ENCODE data around the gene CDH23. TPM values are rescaled to one million over a fixed set of nuclear protein-coding genes. Genes with fewer than 3 reads are reported as not detected.

Gene CDH23
- polyA plus RNA-seq, 2 of the 4 experiments (the other 2 are of a cell fraction) = 1.1 to 2.3 TPM

DNA sequence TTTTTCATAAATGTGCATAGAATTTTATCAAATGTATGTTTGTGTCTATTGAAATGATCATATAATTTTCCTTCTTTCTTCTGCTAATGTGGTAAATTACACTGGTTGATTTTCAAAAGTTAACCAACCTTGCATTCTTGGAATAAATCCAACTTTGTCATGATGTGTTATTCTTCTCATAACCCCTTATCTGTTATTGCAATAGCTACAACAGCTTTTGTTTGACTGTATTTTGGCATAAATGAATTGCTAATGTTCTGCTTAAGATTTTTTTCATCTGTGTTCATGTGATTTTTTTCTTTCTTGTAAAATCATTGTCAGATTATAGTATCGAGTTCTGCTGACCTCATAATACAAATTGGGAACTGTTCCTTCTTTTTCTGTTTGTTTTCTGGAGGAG is 17.6 kb downstream of the CDH23 start:
- FAIRE-seq (no peak), DNase-seq (ENCODE audit: low read depth in 1 of 2, low spot score in 1 of 2) (no peak), ATAC-seq (no peak)
- H3K9me3 ChIP-seq = peaks cover 26% of the 10 kb centered on the region; the same call in 2 of the 3 replicates
- WGBS (ENCODE audit: missing lambda C conversion rate) = 0% methylated on average over 1 of the region's 1 CpG
- H3K4me2 ChIP-seq = no peak overlapping the region
- H3K4me3 ChIP-seq = no peak overlapping the region
- no peak overlapping the region for H3K27ac ChIP-seq
- ChIA-PET CTCF (interaction anchor here (1.2 to 1.5 kb wide), 2 partner anchors 19 to 156 kb away, joined by 4 to 5 read pairs; no protein-coding TSS in a partner anchor), POLR2A (no interaction called here)
- TF ChIP-seq MAFK (IDR thresholded peaks at IDR 0.05; ENCODE audit: partially characterized antibody) = no peak
- TF ChIP-seq HDAC2 (IDR thresholded peaks at IDR 0.05) = no peak
- no peak for TF ChIP-seq POLR2AphosphoS2 (conservative IDR thresholded peaks at IDR 0.05; ENCODE audit: low read length)
- no peak for TF ChIP-seq GATA3 (IDR thresholded peaks at IDR 0.05; ENCODE audit: borderline replicate concordance)
- TF ChIP-seq RFX5 (IDR thresholded peaks at IDR 0.05) = no peak
- TF ChIP-seq, protein P1, sequence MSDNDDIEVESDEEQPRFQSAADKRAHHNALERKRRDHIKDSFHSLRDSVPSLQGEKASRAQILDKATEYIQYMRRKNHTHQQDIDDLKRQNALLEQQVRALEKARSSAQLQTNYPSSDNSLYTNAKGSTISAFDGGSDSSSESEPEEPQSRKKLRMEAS (IDR thresholded peaks at IDR 0.05) = no peak
- TF ChIP-seq, protein P2, sequence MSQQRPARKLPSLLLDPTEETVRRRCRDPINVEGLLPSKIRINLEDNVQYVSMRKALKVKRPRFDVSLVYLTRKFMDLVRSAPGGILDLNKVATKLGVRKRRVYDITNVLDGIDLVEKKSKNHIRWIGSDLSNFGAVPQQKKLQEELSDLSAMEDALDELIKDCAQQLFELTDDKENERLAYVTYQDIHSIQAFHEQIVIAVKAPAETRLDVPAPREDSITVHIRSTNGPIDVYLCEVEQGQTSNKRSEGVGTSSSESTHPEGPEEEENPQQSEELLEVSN (IDR thresholded peaks at IDR 0.05; ENCODE audit: borderline replicate concordance, low read depth) = no peak
- TF ChIP-seq HOXA7 (CRISPR knock-in tag; IDR thresholded peaks at IDR 0.05) = no peak
- TF ChIP-seq BHLHE40 (IDR thresholded peaks at IDR 0.05; ENCODE audit: low read depth, low read length) = no peak
- no peak for TF ChIP-seq FOSB (CRISPR knock-in tag; IDR thresholded peaks at IDR 0.05)
- TF ChIP-seq MAZ (IDR thresholded peaks at IDR 0.05; ENCODE audit: borderline replicate concordance, low read depth, low read length) = no peak
- no peak for TF ChIP-seq NR3C1 (IDR thresholded peaks at IDR 0.05)
- TF ChIP-seq TFCP2L1 (CRISPR knock-in tag; IDR thresholded peaks at IDR 0.05) = no peak
- TF ChIP-seq SMC3 (IDR thresholded peaks at IDR 0.05) = no peak
- TF ChIP-seq HOXB5 (CRISPR knock-in tag; IDR thresholded peaks at IDR 0.05) = no peak
- H3K4me1 ChIP-seq = no peaks in the 10 kb centered on the region

DNA sequence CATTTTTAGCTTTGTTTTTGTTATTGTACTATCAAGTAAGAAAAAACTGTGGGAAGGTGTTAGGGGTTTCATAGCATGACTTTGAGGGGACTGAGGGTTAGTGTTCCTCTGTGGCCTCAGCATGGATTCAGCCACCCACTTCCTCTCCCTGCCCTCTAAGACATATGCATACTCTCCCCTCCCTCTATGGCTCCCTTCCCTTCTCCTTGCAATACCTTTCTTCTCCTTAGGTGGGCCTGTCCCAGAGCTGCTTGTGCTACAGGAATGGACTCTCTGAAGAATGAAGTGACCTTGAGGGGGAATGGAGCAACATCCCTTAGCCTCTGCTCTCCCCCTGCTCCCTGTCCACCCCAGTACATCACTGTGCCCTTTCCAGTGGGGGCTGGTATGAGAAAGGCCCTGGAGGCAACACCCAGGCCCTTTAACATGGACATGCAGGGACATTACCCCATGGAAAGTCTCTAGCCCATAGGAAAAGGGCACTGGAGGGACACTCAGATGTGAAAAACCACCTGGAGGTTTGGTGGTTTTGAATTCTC is 22.4 kb downstream of the CDH23 start:
- peaks cover 13% of the 10 kb centered on the region; the same call in 2 of the 3 replicates for H3K9me3 ChIP-seq
- no peak for FAIRE-seq
- no peak overlapping the region for H3K4me3 ChIP-seq
- POLR2A ChIA-PET = no interaction called here
- H3K27ac ChIP-seq = no peak overlapping the region
- ATAC-seq = peak in 1 of 2 experiments; percentile 38; a peak in 1 of 6 replicates
- no peak overlapping the region for H3K4me2 ChIP-seq
- no peak for TF ChIP-seq MAZ (IDR thresholded peaks at IDR 0.05; ENCODE audit: borderline replicate concordance, low read depth, low read length)
- TF ChIP-seq, protein P3, sequence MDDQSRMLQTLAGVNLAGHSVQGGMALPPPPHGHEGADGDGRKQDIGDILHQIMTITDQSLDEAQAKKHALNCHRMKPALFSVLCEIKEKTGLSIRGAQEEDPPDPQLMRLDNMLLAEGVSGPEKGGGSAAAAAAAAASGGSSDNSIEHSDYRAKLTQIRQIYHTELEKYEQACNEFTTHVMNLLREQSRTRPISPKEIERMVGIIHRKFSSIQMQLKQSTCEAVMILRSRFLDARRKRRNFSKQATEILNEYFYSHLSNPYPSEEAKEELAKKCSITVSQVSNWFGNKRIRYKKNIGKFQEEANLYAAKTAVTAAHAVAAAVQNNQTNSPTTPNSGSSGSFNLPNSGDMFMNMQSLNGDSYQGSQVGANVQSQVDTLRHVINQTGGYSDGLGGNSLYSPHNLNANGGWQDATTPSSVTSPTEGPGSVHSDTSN (IDR thresholded peaks at IDR 0.05) = no peak
- no peak for TF ChIP-seq JUNB (IDR thresholded peaks at IDR 0.05)
- no peak for TF ChIP-seq BHLHE40 (IDR thresholded peaks at IDR 0.05; ENCODE audit: low read depth, low read length)
- no peak for TF ChIP-seq RCOR1 (IDR thresholded peaks at IDR 0.05; ENCODE audit: low read depth, low read length)
- no peak for TF ChIP-seq RFX5 (IDR thresholded peaks at IDR 0.05)
- TF ChIP-seq, protein P4, sequence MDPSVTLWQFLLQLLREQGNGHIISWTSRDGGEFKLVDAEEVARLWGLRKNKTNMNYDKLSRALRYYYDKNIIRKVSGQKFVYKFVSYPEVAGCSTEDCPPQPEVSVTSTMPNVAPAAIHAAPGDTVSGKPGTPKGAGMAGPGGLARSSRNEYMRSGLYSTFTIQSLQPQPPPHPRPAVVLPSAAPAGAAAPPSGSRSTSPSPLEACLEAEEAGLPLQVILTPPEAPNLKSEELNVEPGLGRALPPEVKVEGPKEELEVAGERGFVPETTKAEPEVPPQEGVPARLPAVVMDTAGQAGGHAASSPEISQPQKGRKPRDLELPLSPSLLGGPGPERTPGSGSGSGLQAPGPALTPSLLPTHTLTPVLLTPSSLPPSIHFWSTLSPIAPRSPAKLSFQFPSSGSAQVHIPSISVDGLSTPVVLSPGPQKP (IDR thresholded peaks at IDR 0.05; ENCODE audit: low read depth, low read length) = no peak
- no peak for TF ChIP-seq RNF2 (IDR thresholded peaks at IDR 0.05; ENCODE audit: borderline replicate concordance, low read depth)
- DNase-seq (ENCODE audit: low read depth in 1 of 2, low spot score in 1 of 2) = no peak
- no peaks in the 10 kb centered on the region for H3K4me1 ChIP-seq
- CTCF ChIA-PET = interaction anchor here (1.2 kb wide), 1 partner anchor 35 kb away, joined by 3 read pairs; no protein-coding TSS in a partner anchor

DNA sequence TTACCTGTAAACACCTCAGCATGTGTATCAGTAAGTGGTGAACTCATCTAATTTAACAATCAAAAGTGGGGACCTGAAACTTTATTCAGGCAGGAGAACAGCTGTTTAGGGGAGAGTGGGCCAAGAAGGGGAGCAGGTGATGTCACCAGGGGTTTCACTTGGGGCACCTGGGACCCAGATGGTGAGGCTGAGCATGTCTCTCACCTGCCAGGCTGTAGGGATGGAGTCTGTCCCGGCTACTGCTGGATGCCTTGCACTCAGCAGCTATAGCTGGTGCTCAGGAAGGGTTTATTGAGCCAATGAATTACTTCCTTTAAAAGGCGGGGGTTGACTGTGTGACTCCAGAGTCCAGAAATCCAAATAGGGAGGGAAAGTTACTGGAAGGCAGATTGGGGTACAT is 23.0 kb downstream of the CDH23 start:
- CTCF ChIA-PET = no interaction called here
- POLR2A ChIA-PET = no interaction called here
- no peak for FAIRE-seq
- no peak for TF ChIP-seq CBX2 (IDR thresholded peaks at IDR 0.05; ENCODE audit: borderline replicate concordance, low read depth)
- no peak for TF ChIP-seq ESRRA (IDR thresholded peaks at IDR 0.05; ENCODE audit: borderline replicate concordance, low read length)
- TF ChIP-seq NPAS2 (CRISPR knock-in tag; IDR thresholded peaks at IDR 0.05; ENCODE audit: borderline replicate concordance) = no peak
- no peak for TF ChIP-seq JUNB (IDR thresholded peaks at IDR 0.05)
- TF ChIP-seq RNF2 (IDR thresholded peaks at IDR 0.05; ENCODE audit: borderline replicate concordance, low read depth) = no peak
- TF ChIP-seq MYC (IDR thresholded peaks at IDR 0.05; ENCODE audit: borderline replicate concordance, low read length) = no peak
- TF ChIP-seq CBX8 (IDR thresholded peaks at IDR 0.05) = no peak
- no peak for TF ChIP-seq FOSB (CRISPR knock-in tag; IDR thresholded peaks at IDR 0.05)
- no peak for TF ChIP-seq CHD4 (IDR thresholded peaks at IDR 0.05; ENCODE audit: borderline replicate concordance)
- TF ChIP-seq, protein P5, sequence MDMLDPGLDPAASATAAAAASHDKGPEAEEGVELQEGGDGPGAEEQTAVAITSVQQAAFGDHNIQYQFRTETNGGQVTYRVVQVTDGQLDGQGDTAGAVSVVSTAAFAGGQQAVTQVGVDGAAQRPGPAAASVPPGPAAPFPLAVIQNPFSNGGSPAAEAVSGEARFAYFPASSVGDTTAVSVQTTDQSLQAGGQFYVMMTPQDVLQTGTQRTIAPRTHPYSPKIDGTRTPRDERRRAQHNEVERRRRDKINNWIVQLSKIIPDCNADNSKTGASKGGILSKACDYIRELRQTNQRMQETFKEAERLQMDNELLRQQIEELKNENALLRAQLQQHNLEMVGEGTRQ (IDR thresholded peaks at IDR 0.05) = no peak
- TF ChIP-seq BHLHE40 (IDR thresholded peaks at IDR 0.05; ENCODE audit: low read depth, low read length) = no peak
- TF ChIP-seq, protein P6, sequence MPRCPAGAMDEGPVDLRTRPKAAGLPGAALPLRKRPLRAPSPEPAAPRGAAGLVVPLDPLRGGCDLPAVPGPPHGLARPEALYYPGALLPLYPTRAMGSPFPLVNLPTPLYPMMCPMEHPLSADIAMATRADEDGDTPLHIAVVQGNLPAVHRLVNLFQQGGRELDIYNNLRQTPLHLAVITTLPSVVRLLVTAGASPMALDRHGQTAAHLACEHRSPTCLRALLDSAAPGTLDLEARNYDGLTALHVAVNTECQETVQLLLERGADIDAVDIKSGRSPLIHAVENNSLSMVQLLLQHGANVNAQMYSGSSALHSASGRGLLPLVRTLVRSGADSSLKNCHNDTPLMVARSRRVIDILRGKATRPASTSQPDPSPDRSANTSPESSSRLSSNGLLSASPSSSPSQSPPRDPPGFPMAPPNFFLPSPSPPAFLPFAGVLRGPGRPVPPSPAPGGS (IDR thresholded peaks at IDR 0.05) = no peak

More for the DNA sequence above, 23.0 kb downstream of the CDH23 start:
- no peaks in the 10 kb centered on the region for H3K4me1 ChIP-seq
- H3K27ac ChIP-seq = no peak overlapping the region
- H3K4me3 ChIP-seq = no peak overlapping the region
- no peak for DNase-seq (ENCODE audit: low read depth in 1 of 2, low spot score in 1 of 2)
- peaks cover 13% of the 10 kb centered on the region; the same call in 2 of the 3 replicates for H3K9me3 ChIP-seq
- 12% methylated on average over 2 of the region's 2 CpGs for WGBS (ENCODE audit: missing lambda C conversion rate)
- no peak for ATAC-seq
- no peak overlapping the region for H3K4me2 ChIP-seq

All from A549 (cell line).